ENCODE data around the gene SYT6. TPM values are rescaled to one million over a fixed set of nuclear protein-coding genes. Genes with fewer than 3 reads are reported as not detected.
A peak's percentile ranks its signal among the peaks of the same experiment; 100 is the strongest.

The SYT6 gene
- total RNA-seq, 1 donor from 2014 or later: 0.10 TPM

DNA sequence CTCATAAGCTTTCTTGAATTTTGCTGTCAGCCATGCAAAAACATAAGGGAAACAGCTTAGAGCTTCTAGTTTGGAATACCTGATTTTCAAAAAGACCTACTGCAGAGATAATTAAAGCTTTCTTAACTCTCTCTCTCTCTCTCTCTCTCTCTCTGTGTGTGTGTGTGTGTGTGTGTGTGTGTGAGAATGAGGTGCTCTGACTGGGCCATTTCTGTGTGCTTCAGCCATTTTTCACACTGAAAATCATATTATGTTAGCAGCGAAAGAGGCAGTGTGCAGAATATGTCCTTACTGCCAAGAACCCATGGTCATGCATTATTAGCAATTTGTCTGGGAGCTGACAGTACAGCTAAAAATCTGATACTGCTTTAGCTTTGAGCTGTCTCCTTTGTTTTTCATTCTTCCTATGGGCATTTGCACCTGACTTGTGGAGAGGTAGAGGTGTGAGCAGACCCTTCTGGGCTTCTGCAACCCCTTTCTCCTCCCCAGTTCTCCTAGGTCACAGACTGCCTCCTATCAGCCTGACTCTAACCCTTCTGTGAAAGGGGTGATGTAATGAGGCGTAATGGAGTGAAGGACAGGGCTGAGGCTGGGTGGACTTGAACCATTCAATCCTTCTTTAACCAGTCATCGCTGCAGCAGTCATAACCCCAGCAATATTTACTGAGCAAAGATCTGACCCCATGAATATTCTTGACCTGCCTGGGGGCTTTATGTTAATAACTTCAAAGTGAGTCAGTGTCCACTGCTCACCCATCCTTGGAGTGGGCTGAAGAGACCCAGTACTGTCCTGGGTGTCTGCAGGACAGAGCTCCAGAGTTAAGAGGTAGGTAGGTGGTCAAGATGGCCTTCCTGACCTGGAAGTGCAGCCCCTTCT is 61.2 kb downstream of the SYT6 start:
- DNase-seq: peak; percentile 64

GRCh38 chr1:114091711-114092110 is 62.0 kb downstream of the SYT6 start:
- no peak for DNase-seq

GRCh38 chr1:114090738-114091505 is 62.7 kb downstream of the SYT6 start:
- DNase-seq: peak; percentile 53

- DNase-seq: no peak
Measured at GRCh38 chr1:114089502-114090138, 64.0 kb downstream of the SYT6 start.

GRCh38 chr1:114088392-114089299 is 65.0 kb downstream of the SYT6 start:
- DNase-seq: peak; percentile 69

DNA sequence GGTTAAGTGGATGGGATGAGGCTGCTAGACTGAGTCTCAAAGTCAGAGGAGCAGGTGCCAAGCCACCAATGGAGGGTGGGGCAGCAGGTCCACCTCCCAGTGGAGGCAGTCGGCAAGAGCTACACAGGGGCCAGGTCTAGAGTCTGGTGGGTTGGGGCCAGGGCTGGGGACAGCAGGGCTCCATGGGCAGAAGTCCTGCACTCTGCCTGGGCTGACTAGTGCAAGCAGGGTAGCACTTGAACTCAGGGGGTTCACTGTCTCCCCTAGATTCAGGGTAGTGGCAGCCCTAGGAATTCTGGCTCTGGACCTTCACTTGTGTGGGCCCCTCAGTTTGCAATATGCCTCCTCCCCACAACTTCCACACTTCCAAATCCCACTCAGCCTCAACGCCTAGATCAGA is 66.2 kb downstream of the SYT6 start:
- no peak for DNase-seq

GRCh38 chr1:114086601-114087368 is 66.9 kb downstream of the SYT6 start:
- no peak for DNase-seq

DNA sequence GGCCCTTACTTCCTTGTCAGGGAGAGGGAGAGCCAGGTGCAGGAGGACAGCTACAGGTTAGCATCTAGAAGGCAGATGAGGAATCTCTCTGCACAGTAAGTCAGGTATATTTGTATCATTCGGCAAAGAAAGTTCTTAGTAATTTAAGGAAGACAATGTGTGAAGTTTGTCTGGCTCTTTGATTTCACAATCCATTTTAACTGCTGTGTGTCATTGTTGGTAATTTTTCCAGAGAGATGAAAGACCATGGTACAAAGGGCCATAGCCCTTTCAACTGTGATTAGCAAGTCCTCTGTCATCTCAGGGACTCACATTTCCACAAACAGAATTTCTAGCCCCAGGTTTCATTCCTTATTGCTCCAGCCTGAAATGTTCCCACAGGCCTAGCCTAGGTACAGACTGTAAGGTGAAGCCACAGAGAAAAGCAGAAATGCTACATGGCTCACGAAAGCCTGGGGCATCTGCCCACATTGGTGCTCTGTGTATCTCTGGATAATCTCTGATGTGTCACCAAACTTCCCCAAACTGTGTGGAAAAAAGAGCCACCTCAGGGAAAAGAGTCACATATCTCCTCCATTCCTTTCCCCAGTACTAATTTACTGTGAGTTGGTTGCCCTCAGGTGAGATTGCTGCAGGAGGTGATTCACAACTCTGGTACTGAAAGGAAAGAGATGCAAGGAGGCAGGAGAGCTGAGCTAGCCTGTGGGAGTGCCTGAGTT is 70.6 kb downstream of the SYT6 start:
- DNase-seq: no peak

GRCh38 chr1:114082304-114082630 is 71.4 kb downstream of the SYT6 start:
- DNase-seq: no peak

DNA sequence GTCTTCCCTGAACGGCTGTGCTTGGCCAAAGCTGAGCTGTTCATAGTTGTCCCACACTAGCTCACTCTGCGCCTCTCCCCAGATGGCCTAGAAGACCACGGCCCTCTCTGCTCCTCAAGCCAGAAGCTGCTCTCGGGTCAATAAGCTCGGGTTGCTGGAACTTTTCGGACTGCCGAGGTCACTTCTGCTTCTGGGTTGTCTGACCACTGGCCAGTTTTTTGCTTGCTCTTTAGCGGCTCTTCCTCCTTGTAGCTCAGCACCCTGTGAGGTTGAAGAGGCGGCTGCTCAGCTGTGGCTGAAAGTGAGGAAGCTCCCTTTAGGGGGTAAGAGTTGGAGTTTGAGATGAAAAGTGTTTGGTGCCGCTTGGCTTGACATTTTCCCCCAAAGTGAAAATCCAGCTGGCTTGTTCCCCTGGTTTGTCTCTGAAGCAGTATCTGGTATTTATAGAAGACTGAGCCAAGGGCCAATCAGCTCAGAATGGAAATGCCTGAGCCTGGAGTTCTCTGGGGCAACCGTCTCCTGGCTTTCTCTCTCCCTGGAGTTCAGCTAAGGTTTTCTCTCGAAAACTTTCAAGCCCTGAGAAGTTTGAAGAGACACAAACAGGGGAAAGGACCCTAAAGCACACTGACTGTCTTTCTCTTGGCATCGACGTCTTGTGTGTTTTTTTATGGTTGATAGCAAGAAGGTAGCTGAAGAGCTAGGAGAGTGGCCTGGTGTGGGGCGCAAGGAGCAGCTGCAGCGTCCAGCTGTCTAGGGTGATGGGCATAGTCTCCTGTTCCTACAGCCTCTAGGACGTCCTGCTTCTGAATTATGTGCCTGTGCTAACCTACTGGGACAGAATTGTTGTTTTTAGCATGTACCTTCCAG is 72.0 kb downstream of the SYT6 start:
- peak; percentile 59 for DNase-seq

DNA sequence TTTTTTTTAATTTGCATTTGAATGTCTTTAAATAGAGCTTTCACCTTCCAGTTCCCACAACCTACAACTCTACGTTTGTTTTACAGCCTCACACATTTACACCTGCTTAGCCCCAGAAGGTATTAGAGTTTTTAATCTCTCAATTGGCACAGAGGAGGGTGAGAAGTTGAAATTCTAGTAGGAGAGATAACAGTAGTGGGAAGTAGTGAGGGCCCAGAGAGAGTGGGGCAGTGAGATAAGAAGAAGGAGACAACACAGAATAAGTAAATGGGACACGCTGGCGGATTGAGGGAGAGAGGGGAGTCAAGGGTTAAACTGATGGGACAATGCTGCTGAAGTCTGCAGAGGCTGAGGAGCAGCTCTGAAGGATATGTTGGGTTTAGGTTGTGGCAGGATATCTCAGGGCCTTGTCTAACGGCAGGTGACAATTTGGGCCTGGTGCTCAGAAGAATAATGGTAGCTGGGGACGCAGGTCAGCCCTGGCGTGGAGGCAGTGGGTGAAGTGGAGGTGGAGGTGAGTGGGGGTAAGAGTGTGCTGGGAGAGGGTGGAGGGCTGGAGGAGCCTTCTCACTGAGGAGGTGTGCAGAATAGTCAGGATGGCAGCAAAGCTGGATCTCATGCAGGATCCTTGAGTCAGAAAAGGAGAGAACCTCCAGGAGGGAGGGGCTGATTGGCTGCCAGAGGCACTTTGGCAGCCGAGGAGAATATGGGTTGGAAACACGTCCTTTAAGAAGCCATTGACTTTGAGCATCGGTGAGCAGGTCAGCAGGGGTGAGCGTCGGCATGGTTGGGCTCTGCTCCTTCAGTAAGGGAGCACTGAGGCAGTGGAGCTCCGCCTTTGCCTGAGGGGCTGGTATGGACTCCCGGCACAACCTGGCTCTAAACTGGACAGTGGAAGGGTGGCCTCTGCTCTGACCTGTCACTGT is 72.9 kb downstream of the SYT6 start:
- DNase-seq: no peak

- DNase-seq: no peak
Measured at GRCh38 chr1:114079596-114080190, 74.0 kb downstream of the SYT6 start.

GRCh38 chr1:114078116-114078515 is 75.6 kb downstream of the SYT6 start:
- no peak for DNase-seq

- no peak for DNase-seq
Measured at GRCh38 chr1:114077188-114077587, 76.5 kb downstream of the SYT6 start.

GRCh38 chr1:114076308-114076707 is 77.4 kb downstream of the SYT6 start:
- no peak for DNase-seq

DNA sequence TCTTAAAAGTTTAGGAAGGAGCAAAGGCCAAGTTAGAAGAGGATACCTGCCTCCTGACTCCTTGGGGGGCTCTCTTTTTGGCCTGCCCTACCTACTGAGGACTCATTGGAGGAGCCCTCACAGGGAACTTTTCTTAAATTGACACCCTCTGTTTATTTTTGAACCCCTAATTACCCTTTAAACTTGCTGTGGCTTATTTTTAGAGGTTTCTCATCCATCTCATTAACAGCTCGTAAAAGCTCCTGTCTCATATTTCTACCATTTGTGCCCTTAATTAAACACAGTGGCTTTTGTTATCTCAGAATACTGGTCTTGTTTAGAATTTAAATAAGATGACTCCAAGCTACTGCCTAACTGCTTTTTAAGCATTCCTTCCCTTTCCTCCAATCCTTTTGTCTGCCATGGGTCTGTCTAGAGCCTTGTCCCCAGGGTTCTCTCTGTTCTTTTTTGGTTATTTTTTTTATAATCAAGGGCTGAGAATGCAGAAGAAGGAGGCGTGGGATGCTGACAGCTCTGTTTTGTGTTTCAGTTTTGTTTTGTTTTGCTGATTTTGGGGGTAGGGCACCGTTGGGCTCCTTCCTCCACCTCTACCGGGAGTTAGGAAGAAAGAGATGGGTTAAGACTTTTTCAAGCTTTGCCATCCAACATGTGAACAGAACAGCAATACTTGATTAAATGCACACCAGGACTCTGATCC is 78.0 kb downstream of the SYT6 start:
- DNase-seq: no peak

GRCh38 chr1:114075105-114075504 is 78.6 kb downstream of the SYT6 start:
- no peak for DNase-seq
